T-helper 17 cell (primary cell): ENCODE results near the gene BUB1. TPM values are rescaled to one million over a fixed set of nuclear protein-coding genes. Genes with fewer than 3 reads are reported as not detected.

ENCODE experiments used
- ATAC-seq: fragments of 150-1000 bp; cut with Tn5 transposase; 2 replicates; pipeline ENCODE4 v1.10.0; 2021; ENCODE audit warnings: mild to moderate bottlenecking, moderate library complexity
- DNase-seq, 3 donors: peaks; one replicate each; pipeline versions ENCODE4 v3.0.0 to v3.0.0-alpha.2; 2020 to 2021
- H3K9me3 ChIP-seq: one replicate; pipeline ENCODE4 v1.7.0; 2013; ENCODE audit warnings: low read length, mild to moderate bottlenecking; ENCODE audit not compliant: control insufficient read depth, poor library complexity, severe bottlenecking
- H3K27ac Mint-ChIP-seq: one replicate; pipeline ENCODE4 v1.8.0; 2022; ENCODE audit warnings: mild to moderate bottlenecking, moderate library complexity, mixed read lengths
- H3K27me3 Mint-ChIP-seq: one replicate; pipeline ENCODE4 v1.8.0; 2022; ENCODE audit warnings: mixed read lengths
- H3K36me3 Mint-ChIP-seq: one replicate; pipeline ENCODE4 v1.8.0; 2022; ENCODE audit warnings: low read depth, mixed read lengths
- H3K4me1 Mint-ChIP-seq: one replicate; pipeline ENCODE4 v1.8.0; 2022; ENCODE audit warnings: mild to moderate bottlenecking, mixed read lengths
- H3K4me3 Mint-ChIP-seq: one replicate; pipeline ENCODE4 v1.8.0; 2022; ENCODE audit warnings: mild to moderate bottlenecking, moderate library complexity, mixed read lengths
- total RNA-seq, 4 donors: library from RNA in 2 of 4; stranded (reverse) in 2 of 4; gene quantifications; one replicate each; pipeline ENCODE4 v1.2.3 and lab custom pipeline; 2022 to 2026

The BUB1 gene
- total RNA-seq, 2 donors from 2014 or later: 3.2 to 8.6 TPM

DNA sequence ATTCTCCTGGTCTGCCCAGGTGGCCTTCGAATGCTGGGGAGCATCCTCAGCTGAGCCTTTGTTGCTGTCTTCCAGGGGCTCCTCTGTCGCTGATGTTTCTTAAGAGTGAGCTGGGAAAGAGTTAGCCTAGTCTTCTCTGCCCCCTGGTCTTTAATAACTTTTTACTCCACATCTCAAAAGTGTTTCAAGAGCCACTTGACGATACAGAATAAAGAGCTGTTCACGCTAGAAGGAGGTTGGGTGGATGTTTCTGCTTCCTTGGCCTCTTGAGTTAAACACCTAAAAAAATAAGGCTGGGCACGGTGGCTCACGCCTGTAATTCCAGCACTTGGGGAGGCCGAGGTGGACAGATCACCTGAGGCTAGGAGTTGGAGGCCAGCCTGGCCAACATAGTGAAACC lies 2.8 kb upstream of the BUB1 start:
- Mint-ChIP-seq H3K36me3 (peaks cover 5% of the 10 kb centered on the region), H3K4me1 (peaks cover 3% of the 10 kb centered on the region), H3K27ac (peak overlapping the region; percentile 63), H3K4me3 (no peak overlapping the region), H3K27me3 (peaks cover 8% of the 10 kb centered on the region)
- H3K9me3 ChIP-seq: no peaks in the 10 kb centered on the region
- ATAC-seq (no peak), DNase-seq (no peak)

GRCh38 chr2:110679865-110680264 lies 2.0 kb upstream of the BUB1 start:
- Mint-ChIP-seq H3K27ac (no peak overlapping the region), H3K4me1 (peaks cover 8% of the 10 kb centered on the region), H3K36me3 (peaks cover 5% of the 10 kb centered on the region), H3K27me3 (peaks cover under 1% of the 10 kb centered on the region), H3K4me3 (peak overlapping the region; percentile 41)
- ATAC-seq (no peak), DNase-seq (no peak)
- no peaks in the 10 kb centered on the region for H3K9me3 ChIP-seq

GRCh38 chr2:110679337-110679707 lies 1.5 kb upstream of the BUB1 start:
- Mint-ChIP-seq H3K36me3 (peaks cover 5% of the 10 kb centered on the region), H3K27ac (no peak overlapping the region), H3K4me3 (peak overlapping the region; percentile 99), H3K4me1 (peaks cover 8% of the 10 kb centered on the region), H3K27me3 (no peaks in the 10 kb centered on the region)
- DNase-seq (no peak), ATAC-seq (no peak)
- H3K9me3 ChIP-seq: no peaks in the 10 kb centered on the region

DNA sequence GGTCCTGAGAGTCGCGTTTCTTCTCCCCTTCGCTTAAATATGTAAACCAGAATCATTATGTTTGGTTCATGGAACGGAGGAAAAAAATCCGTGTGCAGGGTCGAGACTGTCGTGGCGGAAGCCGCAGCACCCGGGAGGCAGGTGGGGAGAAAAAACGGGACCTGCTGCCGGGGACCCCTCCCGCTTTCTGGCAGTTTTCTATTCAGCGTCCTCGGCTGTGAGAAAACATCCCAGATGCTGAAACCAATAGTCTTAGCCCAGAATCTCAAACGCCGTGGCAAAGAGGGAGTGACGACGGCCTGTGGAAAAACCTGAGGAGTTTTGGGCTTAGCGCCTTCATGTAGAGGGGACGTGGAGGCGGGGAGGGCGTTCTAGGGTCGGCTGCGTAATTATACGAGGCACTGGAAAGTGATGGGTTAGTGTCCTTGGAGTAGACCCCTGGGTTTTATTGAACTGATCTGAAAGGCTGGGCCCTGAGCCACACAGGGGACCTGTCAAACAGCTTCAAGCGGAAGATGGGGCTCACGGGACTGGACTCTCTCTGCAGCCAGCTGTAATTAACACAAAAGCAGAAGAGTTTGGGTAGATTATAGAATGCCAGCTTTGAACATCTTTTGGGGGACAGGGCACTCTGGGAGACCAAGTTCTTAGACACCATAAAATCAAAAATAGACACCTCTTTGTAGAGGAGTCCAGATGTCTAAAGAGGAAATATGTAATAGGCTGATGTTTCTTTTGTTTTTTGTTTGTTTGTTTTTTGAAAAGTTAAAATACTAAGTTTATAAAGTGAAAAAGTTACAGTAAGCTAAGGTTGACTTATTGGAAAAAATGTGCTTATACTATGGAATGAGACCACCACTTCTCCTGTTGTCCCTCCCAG lies 834 bp upstream of the BUB1 start:
- peak in 1 of 3 donors; percentile 10 for DNase-seq
- no peaks in the 10 kb centered on the region for H3K9me3 ChIP-seq
- H3K4me3 Mint-ChIP-seq: peak overlapping the region; percentile 99
- peak; percentile 0 for ATAC-seq
- no peaks in the 10 kb centered on the region for H3K27me3 Mint-ChIP-seq
- H3K4me1 Mint-ChIP-seq: peaks cover 8% of the 10 kb centered on the region
- peak overlapping the region; percentile 94 for H3K27ac Mint-ChIP-seq
- peaks cover 5% of the 10 kb centered on the region for H3K36me3 Mint-ChIP-seq

DNA sequence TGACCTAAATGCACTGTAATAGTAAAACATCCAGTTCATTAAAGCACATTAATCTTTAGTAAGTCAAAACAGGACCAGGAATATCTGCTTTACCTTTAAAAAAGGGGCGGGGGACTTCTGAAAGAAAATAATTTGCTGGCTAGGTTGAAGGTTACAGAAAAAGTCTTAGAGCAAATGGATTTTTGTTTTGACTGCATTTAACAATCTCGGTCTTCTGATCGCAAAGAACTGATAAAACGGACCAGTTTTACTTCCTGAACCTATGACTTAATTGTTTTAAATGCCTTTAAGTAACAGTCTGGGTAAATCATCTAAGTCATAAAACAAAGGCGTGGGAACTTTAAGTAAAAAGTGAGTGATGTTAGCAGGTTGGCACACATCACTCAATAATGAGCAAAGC lies 783 bp downstream of the BUB1 start:
- Mint-ChIP-seq H3K4me3 (peak overlapping the region; percentile 99), H3K4me1 (peaks cover 8% of the 10 kb centered on the region), H3K27me3 (no peaks in the 10 kb centered on the region), H3K27ac (peak overlapping the region; percentile 94), H3K36me3 (peaks cover 5% of the 10 kb centered on the region)
- H3K9me3 ChIP-seq: no peaks in the 10 kb centered on the region
- DNase-seq: no peak
- no peak for ATAC-seq

GRCh38 chr2:110675679-110676078 lies 2.2 kb downstream of the BUB1 start:
- no peaks in the 10 kb centered on the region for H3K27me3 Mint-ChIP-seq
- H3K9me3 ChIP-seq: no peaks in the 10 kb centered on the region
- peaks cover 5% of the 10 kb centered on the region for H3K36me3 Mint-ChIP-seq
- DNase-seq (no peak), ATAC-seq (no peak)
- H3K4me1 Mint-ChIP-seq: peaks cover 8% of the 10 kb centered on the region
- H3K27ac Mint-ChIP-seq: peak overlapping the region; percentile 72
- no peak overlapping the region for H3K4me3 Mint-ChIP-seq

DNA sequence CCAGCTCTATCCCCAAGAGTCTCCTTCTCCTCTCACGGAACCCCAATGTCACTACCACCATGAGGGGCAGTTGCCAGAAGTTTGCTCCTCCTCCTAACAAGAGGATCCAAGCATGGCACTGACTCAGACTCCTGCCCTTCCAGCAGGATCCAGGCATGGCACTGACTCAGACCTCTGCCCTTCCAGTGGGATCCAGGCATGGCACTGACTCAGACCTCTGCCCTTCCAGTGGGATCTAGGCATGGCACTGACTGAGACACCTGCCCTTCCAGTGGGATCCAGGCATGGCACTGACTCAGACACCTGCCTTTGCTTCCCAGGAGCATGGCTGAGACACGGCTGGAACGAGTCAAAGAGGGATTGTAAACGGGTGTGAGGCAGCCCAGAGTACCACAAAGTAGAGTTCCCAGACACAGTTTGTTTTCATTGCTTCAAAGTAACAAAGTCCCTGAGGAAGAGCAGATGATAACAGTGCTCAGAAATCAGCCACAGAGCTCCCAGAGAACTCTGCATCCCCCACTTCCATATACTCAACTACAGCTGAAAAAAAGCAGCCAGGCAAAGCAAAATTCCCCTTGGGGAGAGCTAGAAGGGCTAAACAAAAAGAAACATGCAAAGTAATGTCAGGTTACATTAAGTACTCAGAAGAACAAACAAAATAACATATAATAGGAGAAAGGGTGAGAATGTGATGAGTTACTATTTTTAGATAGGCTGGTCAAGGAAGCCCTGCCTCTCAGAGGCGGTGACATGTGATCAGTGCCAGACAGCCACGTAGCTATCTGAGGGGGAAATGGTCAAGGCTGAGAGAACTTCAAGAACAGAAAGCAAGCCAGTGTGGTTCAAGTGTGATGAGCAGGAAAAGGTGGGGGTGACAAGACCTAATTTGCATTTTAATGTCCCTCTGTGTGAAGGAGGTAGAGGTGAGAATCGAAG lies 3.0 kb downstream of the BUB1 start:
- peak overlapping the region; percentile 72 for H3K27ac Mint-ChIP-seq
- DNase-seq (no peak), ATAC-seq (peak; percentile 35)
- peaks cover 5% of the 10 kb centered on the region for H3K36me3 Mint-ChIP-seq
- no peaks in the 10 kb centered on the region for H3K27me3 Mint-ChIP-seq
- H3K4me1 Mint-ChIP-seq: peaks cover 8% of the 10 kb centered on the region
- peak overlapping the region; percentile 65 for H3K4me3 Mint-ChIP-seq
- H3K9me3 ChIP-seq: no peaks in the 10 kb centered on the region

DNA sequence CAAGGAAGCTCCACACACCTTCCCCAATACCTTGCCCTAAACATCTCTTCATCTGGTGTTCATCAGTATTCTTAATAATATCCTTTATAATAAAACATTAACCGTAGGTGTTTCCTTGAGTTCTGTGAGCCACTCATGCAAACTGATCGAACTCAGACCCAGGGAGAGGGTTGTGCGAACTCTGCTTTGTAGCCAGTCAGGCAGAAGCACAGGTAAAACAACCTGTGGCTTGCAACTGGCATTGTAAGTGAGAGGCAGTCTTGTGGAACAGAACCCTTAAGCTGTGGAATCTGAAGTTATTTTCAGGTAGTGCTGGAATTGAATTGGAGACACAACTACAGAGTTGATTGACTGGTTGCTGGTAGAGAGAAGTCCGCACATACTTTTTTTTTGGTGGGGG lies 4.7 kb downstream of the BUB1 start:
- Mint-ChIP-seq H3K4me3 (no peak overlapping the region), H3K27me3 (no peaks in the 10 kb centered on the region), H3K27ac (peak overlapping the region; percentile 60), H3K4me1 (peaks cover 19% of the 10 kb centered on the region), H3K36me3 (peaks cover 5% of the 10 kb centered on the region)
- DNase-seq: no peak
- ATAC-seq: no peak
- no peaks in the 10 kb centered on the region for H3K9me3 ChIP-seq

DNA sequence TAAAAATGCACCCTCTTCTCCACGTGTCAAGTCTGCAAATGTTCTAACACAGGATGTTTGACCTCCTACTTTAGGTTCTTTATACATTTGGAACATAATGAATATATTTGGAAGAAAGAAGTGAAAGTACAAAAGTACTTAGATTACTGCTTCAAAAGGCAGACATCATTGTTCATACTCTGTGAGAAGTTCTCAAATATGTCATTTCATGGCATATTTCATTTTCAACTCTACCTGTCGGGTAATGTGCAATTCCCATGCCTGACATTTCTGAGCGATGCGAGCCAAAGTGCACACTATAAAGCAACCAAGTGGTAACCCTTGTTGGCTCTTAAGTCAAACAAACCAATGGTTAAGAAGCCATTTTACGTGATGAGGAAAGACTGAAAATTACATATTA lies 7.0 kb downstream of the BUB1 start:
- DNase-seq: no peak
- no peaks in the 10 kb centered on the region for H3K27me3 Mint-ChIP-seq
- H3K27ac Mint-ChIP-seq: no peak overlapping the region
- no peaks in the 10 kb centered on the region for H3K9me3 ChIP-seq
- no peak overlapping the region for H3K4me3 Mint-ChIP-seq
- H3K4me1 Mint-ChIP-seq: peaks cover 16% of the 10 kb centered on the region
- ATAC-seq: no peak
- H3K36me3 Mint-ChIP-seq: peaks cover 2% of the 10 kb centered on the region

DNA sequence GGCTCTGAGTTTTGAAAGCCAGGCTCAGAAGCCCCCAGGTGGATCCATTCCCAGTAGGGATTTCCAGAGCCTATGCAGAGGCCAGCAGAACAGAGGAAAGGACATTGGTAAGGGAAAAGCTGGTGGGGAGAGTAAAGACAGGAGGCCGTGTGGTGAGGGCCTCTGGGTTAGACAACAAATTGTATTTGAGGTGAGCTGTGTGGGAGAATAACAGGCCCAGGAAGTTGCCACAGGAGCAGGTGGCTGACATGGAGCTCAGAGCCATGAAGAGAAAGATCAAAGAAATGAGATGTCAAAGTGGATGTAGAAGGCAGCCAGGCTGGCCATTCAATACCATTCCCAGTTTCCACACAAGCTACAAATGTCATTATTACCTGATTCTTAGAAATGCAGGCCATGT lies 8.8 kb downstream of the BUB1 start:
- ATAC-seq: no peak
- peak overlapping the region; percentile 84 for H3K27ac Mint-ChIP-seq
- H3K27me3 Mint-ChIP-seq: no peaks in the 10 kb centered on the region
- H3K4me1 Mint-ChIP-seq: peaks cover 10% of the 10 kb centered on the region
- H3K36me3 Mint-ChIP-seq: no peaks in the 10 kb centered on the region
- DNase-seq: no peak
- no peaks in the 10 kb centered on the region for H3K9me3 ChIP-seq
- H3K4me3 Mint-ChIP-seq: no peak overlapping the region

DNA sequence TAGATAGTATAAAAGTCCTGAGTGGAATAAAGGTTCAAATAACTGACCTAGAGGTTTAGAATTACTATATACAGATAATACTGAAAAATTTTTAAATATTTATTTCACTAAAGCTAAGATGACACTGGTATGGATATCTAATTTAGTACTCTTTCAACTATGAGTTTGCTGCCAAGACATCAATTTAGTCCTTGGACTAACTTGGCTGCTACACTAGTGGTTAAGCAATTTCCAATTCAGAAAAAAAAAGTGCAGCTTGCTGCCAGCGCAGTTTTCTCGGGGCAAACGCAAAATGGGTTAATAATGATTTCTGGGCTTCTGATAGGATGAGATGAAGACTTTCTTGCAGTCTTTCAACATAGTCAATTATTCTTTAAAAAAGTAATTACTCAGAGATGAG lies 10.8 kb downstream of the BUB1 start:
- DNase-seq (no peak), ATAC-seq (no peak)
- Mint-ChIP-seq H3K4me3 (no peak overlapping the region), H3K36me3 (no peaks in the 10 kb centered on the region), H3K27ac (no peak overlapping the region), H3K27me3 (no peaks in the 10 kb centered on the region), H3K4me1 (peaks cover 10% of the 10 kb centered on the region)
- no peaks in the 10 kb centered on the region for H3K9me3 ChIP-seq

GRCh38 chr2:110664135-110664534 lies 13.7 kb downstream of the BUB1 start:
- ATAC-seq (no peak), DNase-seq (no peak)
- Mint-ChIP-seq H3K4me3 (no peak overlapping the region), H3K36me3 (no peaks in the 10 kb centered on the region), H3K27ac (peak overlapping the region; percentile 53), H3K4me1 (peaks cover 12% of the 10 kb centered on the region), H3K27me3 (no peaks in the 10 kb centered on the region)
- H3K9me3 ChIP-seq: no peaks in the 10 kb centered on the region

DNA sequence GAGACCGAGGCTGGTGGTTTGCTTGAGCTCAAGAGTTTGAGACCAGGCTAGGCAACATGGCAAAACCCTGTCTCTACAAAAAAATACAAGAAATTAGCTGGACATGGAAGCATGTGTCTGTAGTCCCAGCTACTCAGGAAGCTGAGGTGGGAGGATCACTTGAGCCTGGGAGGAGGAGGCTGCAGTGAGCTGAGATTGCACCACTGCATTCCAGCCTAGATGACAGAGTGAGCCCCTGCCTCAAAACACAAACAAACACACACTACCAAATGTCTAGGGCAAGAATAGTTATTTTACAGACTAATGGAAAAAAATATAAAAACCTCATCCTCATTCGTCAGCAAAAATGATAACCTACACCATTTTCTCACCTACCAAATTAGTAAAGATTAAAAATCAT lies 15.3 kb downstream of the BUB1 start:
- no peak for ATAC-seq
- no peaks in the 10 kb centered on the region for H3K36me3 Mint-ChIP-seq
- H3K9me3 ChIP-seq: no peaks in the 10 kb centered on the region

More for the DNA sequence above, 15.3 kb downstream of the BUB1 start:
- Mint-ChIP-seq H3K4me1 (peaks cover 10% of the 10 kb centered on the region), H3K4me3 (no peak overlapping the region), H3K27me3 (no peaks in the 10 kb centered on the region), H3K27ac (no peak overlapping the region)
- DNase-seq: no peak
